GM21526 (cell line): ENCODE results near the gene INTS11.

Experiments
- ATAC-seq: cut with Tn5 transposase; IDR thresholded peaks from one replicate; pipeline ENCODE4 v1.9.1; 2021; ENCODE audit warnings: moderate library complexity; ENCODE audit not compliant: unreplicated experiment, low FRiP score

The INTS11 gene

GRCh38 chr1:1345384-1345783 lies 20.9 kb upstream of the INTS11 start:
- no peak for ATAC-seq

GRCh38 chr1:1344655-1345361 lies 20.3 kb upstream of the INTS11 start:
- ATAC-seq: no peak

- ATAC-seq: no peak
Measured at GRCh38 chr1:1343811-1344421, 19.5 kb upstream of the INTS11 start.

- no peak for ATAC-seq
Measured at GRCh38 chr1:1342584-1343115, 18.2 kb upstream of the INTS11 start.

- ATAC-seq: no peak
Measured at GRCh38 chr1:1342061-1342562, 17.7 kb upstream of the INTS11 start.

GRCh38 chr1:1341549-1342021 lies 17.1 kb upstream of the INTS11 start:
- ATAC-seq: no peak

- ATAC-seq: no peak
Measured at GRCh38 chr1:1340791-1341548, 16.5 kb upstream of the INTS11 start.

- ATAC-seq: no peak
Measured at GRCh38 chr1:1340185-1340584, 15.7 kb upstream of the INTS11 start.

- no peak for ATAC-seq
Measured at GRCh38 chr1:1338278-1338677, 13.8 kb upstream of the INTS11 start.

GRCh38 chr1:1337793-1338147 lies 13.3 kb upstream of the INTS11 start:
- ATAC-seq: no peak

- ATAC-seq: no peak
Measured at GRCh38 chr1:1336931-1337792, 12.7 kb upstream of the INTS11 start.

- ATAC-seq: no peak
Measured at GRCh38 chr1:1336446-1336845, 12.0 kb upstream of the INTS11 start.

GRCh38 chr1:1335792-1336248 lies 11.4 kb upstream of the INTS11 start:
- ATAC-seq: no peak

GRCh38 chr1:1335283-1335682 lies 10.8 kb upstream of the INTS11 start:
- no peak for ATAC-seq

GRCh38 chr1:1334835-1335234 lies 10.4 kb upstream of the INTS11 start:
- no peak for ATAC-seq

- ATAC-seq: no peak
Measured at GRCh38 chr1:1333551-1334241, 9.2 kb upstream of the INTS11 start.

GRCh38 chr1:1332774-1333480 lies 8.5 kb upstream of the INTS11 start:
- no peak for ATAC-seq

GRCh38 chr1:1332031-1332755 lies 7.7 kb upstream of the INTS11 start:
- ATAC-seq: no peak
